OCI-LY1 (cell line): ENCODE data around the gene ZCCHC9.
"Not testable (repeated sequence)": the region's sequence is repeated elsewhere in the genome, so short reads cannot be mapped to it uniquely, and the experiment has no call there.

Experiments used
- H2AFZ ChIP-seq: fragments of 200-600 bp; sonication (generic), shearing (Covaris generic); 2 replicates; pipeline ENCODE4 v1.6.0; 2014; ENCODE audit warnings: antibody characterized with exemption, mild to moderate bottlenecking, low read length
- H3F3A ChIP-seq: fragments of 200-600 bp; sonication (generic), shearing (Covaris generic); 2 replicates; pipeline ENCODE4 v1.6.0; 2014; ENCODE audit warnings: mild to moderate bottlenecking, antibody characterized with exemption, low read length, moderate library complexity; ENCODE audit not compliant: insufficient read depth
- H3K27ac ChIP-seq: fragments of 200-600 bp; sonication (generic); 2 replicates; pipeline ENCODE4 v1.5.1; 2014; ENCODE audit warnings: low read length, mixed run types, mild to moderate bottlenecking, low read depth; ENCODE audit not compliant: poor library complexity, severe bottlenecking
- H3K27me3 ChIP-seq: fragments of 200-600 bp; sonication (generic); 2 replicates; pipeline ENCODE4 v1.6.0; 2014; ENCODE audit warnings: antibody characterized with exemption, mild to moderate bottlenecking, low read length, moderate library complexity; ENCODE audit not compliant: insufficient read depth
- H3K36me3 ChIP-seq: fragments of 200-600 bp; sonication (generic); 2 replicates; pipeline ENCODE4 v1.6.1; 2014; ENCODE audit warnings: mild to moderate bottlenecking, antibody characterized with exemption, low read length, moderate library complexity, mixed read lengths; ENCODE audit not compliant: insufficient read depth
- H3K4me1 ChIP-seq: fragments of 200-600 bp; sonication (generic); 2 replicates; pipeline ENCODE4 v1.5.1; 2014; ENCODE audit warnings: mild to moderate bottlenecking, low read length, moderate library complexity; ENCODE audit not compliant: insufficient read depth, severe bottlenecking
- H3K4me2 ChIP-seq: fragments of 200-600 bp; sonication (generic), shearing (Covaris generic); 2 replicates; pipeline ENCODE4 v1.6.1; 2014; ENCODE audit warnings: low read length
- H3K4me3 ChIP-seq: fragments of 200-600 bp; sonication (generic); 2 replicates; pipeline ENCODE4 v1.5.1; 2014; ENCODE audit warnings: low read length, low read depth, mild to moderate bottlenecking, mixed read lengths; ENCODE audit not compliant: poor library complexity, severe bottlenecking
- H3K79me2 ChIP-seq: fragments of 200-600 bp; shearing (Covaris generic); 2 replicates; pipeline ENCODE4 v1.6.1; 2016; ENCODE audit warnings: mixed run types, low read length, mixed read lengths; ENCODE audit not compliant: insufficient read depth
- H3K9ac ChIP-seq: fragments of 200-600 bp; sonication (generic), shearing (Covaris generic); 2 replicates; pipeline ENCODE4 v1.6.1; 2014; ENCODE audit warnings: mild to moderate bottlenecking, low read length, mixed read lengths
- H3K9me2 ChIP-seq: fragments of 200-600 bp; sonication (generic), shearing (Covaris generic); 2 replicates; pipeline ENCODE4 v1.6.1; 2014; ENCODE audit warnings: low read depth, mild to moderate bottlenecking, low read length, mixed read lengths
- H3K9me3 ChIP-seq: fragments of 200-600 bp; shearing (Covaris generic); 2 replicates; pipeline ENCODE4 v1.6.1; 2014; ENCODE audit warnings: low read length, mixed read lengths
- H4K20me1 ChIP-seq: fragments of 200-600 bp; sonication (generic), shearing (Covaris generic); 2 replicates; pipeline ENCODE4 v1.6.0; 2016; ENCODE audit warnings: mild to moderate bottlenecking, low read length; ENCODE audit not compliant: insufficient read depth
- EZH2 ChIP-seq: fragments of 200-600 bp; sonication (generic), shearing (Covaris generic); IDR thresholded peaks from 2 replicates; pipeline ENCODE4 v1.8.0; 2017; ENCODE audit warnings: borderline replicate concordance, mixed run types, mild to moderate bottlenecking, antibody characterized with exemption, low read length, moderate library complexity, mixed read lengths
- TF ChIP-seq, protein P1 (sequence below): fragments of 200-600 bp; sonication (generic), shearing (Covaris generic); IDR thresholded peaks from 2 replicates; pipeline ENCODE4 v1.5.1; 2017; ENCODE audit warnings: mild to moderate bottlenecking, antibody characterized with exemption, low read length, moderate library complexity, mixed read lengths

The ZCCHC9 gene

DNA sequence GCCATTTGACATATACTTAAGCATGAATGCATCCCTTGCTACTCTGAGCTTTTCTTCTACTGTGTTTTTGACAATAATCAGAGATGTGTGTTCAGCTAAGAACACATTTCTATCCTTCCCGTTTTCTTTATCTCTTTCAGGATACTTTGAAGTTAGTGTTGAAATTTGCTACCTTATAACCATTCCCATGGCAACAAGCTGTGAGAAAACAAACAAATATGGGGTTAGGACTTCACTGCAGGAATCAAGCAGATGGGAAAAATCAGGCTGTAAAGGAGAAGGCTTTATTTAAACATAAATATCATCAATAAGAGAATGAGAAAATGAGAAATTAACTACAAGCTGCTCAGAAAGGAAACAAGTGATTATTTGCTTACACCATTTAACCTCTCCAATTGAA lies 35.2 kb downstream of the ZCCHC9 start:
- Histone ChIP-seq H3K9ac (no peak overlapping the region), H3K27me3 (no peaks in the 10 kb centered on the region), H2AFZ (no peak overlapping the region), H4K20me1 (no peaks in the 10 kb centered on the region), H3K36me3 (no peaks in the 10 kb centered on the region), H3F3A (no peaks in the 10 kb centered on the region), H3K27ac (no peak overlapping the region), H3K79me2 (no peaks in the 10 kb centered on the region), H3K4me2 (no peak overlapping the region), H3K9me3 (no peaks in the 10 kb centered on the region), H3K4me3 (no peak overlapping the region), H3K9me2 (no peaks in the 10 kb centered on the region), H3K4me1 (no peaks in the 10 kb centered on the region)
- TF ChIP-seq, protein P1, sequence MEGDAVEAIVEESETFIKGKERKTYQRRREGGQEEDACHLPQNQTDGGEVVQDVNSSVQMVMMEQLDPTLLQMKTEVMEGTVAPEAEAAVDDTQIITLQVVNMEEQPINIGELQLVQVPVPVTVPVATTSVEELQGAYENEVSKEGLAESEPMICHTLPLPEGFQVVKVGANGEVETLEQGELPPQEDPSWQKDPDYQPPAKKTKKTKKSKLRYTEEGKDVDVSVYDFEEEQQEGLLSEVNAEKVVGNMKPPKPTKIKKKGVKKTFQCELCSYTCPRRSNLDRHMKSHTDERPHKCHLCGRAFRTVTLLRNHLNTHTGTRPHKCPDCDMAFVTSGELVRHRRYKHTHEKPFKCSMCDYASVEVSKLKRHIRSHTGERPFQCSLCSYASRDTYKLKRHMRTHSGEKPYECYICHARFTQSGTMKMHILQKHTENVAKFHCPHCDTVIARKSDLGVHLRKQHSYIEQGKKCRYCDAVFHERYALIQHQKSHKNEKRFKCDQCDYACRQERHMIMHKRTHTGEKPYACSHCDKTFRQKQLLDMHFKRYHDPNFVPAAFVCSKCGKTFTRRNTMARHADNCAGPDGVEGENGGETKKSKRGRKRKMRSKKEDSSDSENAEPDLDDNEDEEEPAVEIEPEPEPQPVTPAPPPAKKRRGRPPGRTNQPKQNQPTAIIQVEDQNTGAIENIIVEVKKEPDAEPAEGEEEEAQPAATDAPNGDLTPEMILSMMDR: no peak
- TF ChIP-seq EZH2: no peak

GRCh38 chr5:81337803-81338202 lies 36.4 kb downstream of the ZCCHC9 start:
- H3K4me3 ChIP-seq: no peak overlapping the region
- no peaks in the 10 kb centered on the region for H3K36me3 ChIP-seq
- no peaks in the 10 kb centered on the region for H3K27me3 ChIP-seq
- no peaks in the 10 kb centered on the region for H3K9me3 ChIP-seq
- H3K4me1 ChIP-seq: no peaks in the 10 kb centered on the region
- no peak overlapping the region for H3K9ac ChIP-seq
- TF ChIP-seq, protein P1: no peak
- TF ChIP-seq EZH2: no peak
- no peaks in the 10 kb centered on the region for H4K20me1 ChIP-seq
- H3K9me2 ChIP-seq: no peaks in the 10 kb centered on the region
- H3F3A ChIP-seq: no peaks in the 10 kb centered on the region
- H2AFZ ChIP-seq: no peak overlapping the region
- no peak overlapping the region for H3K27ac ChIP-seq
- no peak overlapping the region for H3K4me2 ChIP-seq
- no peaks in the 10 kb centered on the region for H3K79me2 ChIP-seq

DNA sequence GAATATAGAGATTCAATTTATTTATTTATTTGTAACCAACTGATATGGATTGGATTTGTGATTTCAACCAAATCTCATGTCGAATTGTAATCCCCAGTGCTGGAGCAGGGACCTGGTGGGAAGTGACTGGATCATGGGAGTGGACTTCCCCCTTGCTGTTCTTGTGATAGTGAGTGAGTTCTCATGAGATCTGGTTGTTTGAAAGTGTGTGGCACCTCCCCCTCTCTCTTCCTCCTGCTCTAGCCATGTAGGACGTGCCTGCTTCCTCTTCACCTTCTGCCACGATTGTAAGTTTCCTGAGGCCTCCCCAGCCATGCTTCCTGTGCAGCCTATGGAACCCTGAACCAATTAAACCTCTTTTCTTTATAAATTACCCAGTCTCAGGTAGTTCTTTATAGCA lies 36.8 kb downstream of the ZCCHC9 start:
- not testable (repeated sequence) for H2AFZ ChIP-seq, H3K36me3 ChIP-seq, H3K9me2 ChIP-seq, H3K4me3 ChIP-seq, H3K79me2 ChIP-seq, H3K27ac ChIP-seq, H4K20me1 ChIP-seq, H3K27me3 ChIP-seq, H3K4me2 ChIP-seq, H3K4me1 ChIP-seq, H3K9me3 ChIP-seq, H3K9ac ChIP-seq, H3F3A ChIP-seq

DNA sequence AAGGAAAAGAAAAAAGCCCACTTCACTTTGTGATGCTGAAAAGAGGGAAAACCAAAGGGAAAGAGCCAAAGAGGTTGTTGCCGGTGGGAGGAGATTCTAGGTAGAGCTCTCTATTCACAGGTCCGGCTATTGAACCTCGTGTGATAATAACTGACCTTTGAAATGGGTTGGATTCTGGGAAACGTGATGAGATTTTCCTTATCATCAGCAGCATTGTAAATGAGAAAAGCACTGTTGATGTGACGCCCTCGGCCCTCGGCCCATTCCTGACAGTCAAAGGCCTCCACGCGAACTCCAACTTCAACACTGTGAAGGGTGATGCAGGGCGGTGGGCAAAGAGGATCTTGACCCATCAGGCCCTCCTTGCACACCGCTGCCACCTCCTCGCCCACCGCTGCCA lies 43.3 kb downstream of the ZCCHC9 start:
- no peaks in the 10 kb centered on the region for H3K4me1 ChIP-seq
- TF ChIP-seq EZH2: no peak
- TF ChIP-seq, protein P1: no peak

More for the DNA sequence above, 43.3 kb downstream of the ZCCHC9 start:
- Histone ChIP-seq H3K27ac (no peak overlapping the region), H2AFZ (no peak overlapping the region), H3K27me3 (no peaks in the 10 kb centered on the region; the same call in 1 of the 2 replicates), H4K20me1 (no peaks in the 10 kb centered on the region), H3K36me3 (no peaks in the 10 kb centered on the region), H3K4me3 (no peak overlapping the region), H3K79me2 (no peaks in the 10 kb centered on the region), H3F3A (no peaks in the 10 kb centered on the region), H3K9me2 (no peaks in the 10 kb centered on the region), H3K9ac (no peak overlapping the region), H3K4me2 (no peak overlapping the region), H3K9me3 (no peaks in the 10 kb centered on the region)
